ENCODE measurements around the gene CISH. TPM values are rescaled to one million over a fixed set of nuclear protein-coding genes. Genes with fewer than 3 reads are reported as not detected.
A peak's percentile ranks its signal among the peaks of the same experiment; 100 is the strongest.

Gene CISH
- total RNA-seq, 2 donors from 2014 or later = 4.7 to 9.9 TPM

GRCh38 chr3:50575372-50575771, 36.2 kb downstream of the CISH start:
- Histone ChIP-seq H3K27ac (no peak overlapping the region), H3K9me3 (no peaks in the 10 kb centered on the region), H3K4me1 (peaks cover 0 to 9% of the 10 kb centered on the region in 2 donors), H3K36me3 (no peaks in the 10 kb centered on the region), H3K27me3 (no peaks in the 10 kb centered on the region), H3K4me3 (no peak overlapping the region)
- no peak for DNase-seq (ENCODE audit: low spot score)
- TF ChIP-seq CTCF (IDR thresholded peaks at IDR 0.05) = no peak

GRCh38 chr3:50574444-50574831, 37.1 kb downstream of the CISH start:
- Histone ChIP-seq H3K4me1 (peaks cover 0 to 17% of the 10 kb centered on the region in 2 donors), H3K27me3 (no peaks in the 10 kb centered on the region), H3K36me3 (no peaks in the 10 kb centered on the region), H3K27ac (no peak overlapping the region), H3K9me3 (no peaks in the 10 kb centered on the region), H3K4me3 (no peak overlapping the region)
- no peak for DNase-seq (ENCODE audit: low spot score)
- no peak for TF ChIP-seq CTCF (IDR thresholded peaks at IDR 0.05)

GRCh38 chr3:50573566-50574443, 37.8 kb downstream of the CISH start:
- H3K9me3 ChIP-seq = no peaks in the 10 kb centered on the region
- H3K27me3 ChIP-seq = no peaks in the 10 kb centered on the region
- H3K27ac ChIP-seq = no peak overlapping the region
- H3K4me3 ChIP-seq = no peak overlapping the region
- peaks cover 0 to 17% of the 10 kb centered on the region in 2 donors for H3K4me1 ChIP-seq
- H3K36me3 ChIP-seq = no peaks in the 10 kb centered on the region
- no peak for DNase-seq (ENCODE audit: low spot score)
- no peak for TF ChIP-seq CTCF (IDR thresholded peaks at IDR 0.05)

GRCh38 chr3:50572801-50573371, 38.7 kb downstream of the CISH start:
- TF ChIP-seq CTCF (IDR thresholded peaks at IDR 0.05) = no peak
- no peak for DNase-seq (ENCODE audit: low spot score)
- Histone ChIP-seq H3K4me3 (no peak overlapping the region), H3K4me1 (peaks cover 0 to 22% of the 10 kb centered on the region in 2 donors), H3K27me3 (no peaks in the 10 kb centered on the region), H3K9me3 (no peaks in the 10 kb centered on the region), H3K27ac (peak overlapping the region; percentile 28 to 55), H3K36me3 (no peaks in the 10 kb centered on the region)

GRCh38 chr3:50572158-50572557, 39.4 kb downstream of the CISH start:
- no peak overlapping the region for H3K4me3 ChIP-seq
- H3K27me3 ChIP-seq = no peaks in the 10 kb centered on the region
- H3K4me1 ChIP-seq = peaks cover 0 to 26% of the 10 kb centered on the region in 2 donors
- TF ChIP-seq CTCF (IDR thresholded peaks at IDR 0.05) = peak; percentile 79 to 93
- no peaks in the 10 kb centered on the region for H3K36me3 ChIP-seq
- H3K27ac ChIP-seq = peak overlapping the region; percentile 28 to 55
- DNase-seq (ENCODE audit: low spot score) = peak; percentile 85
- H3K9me3 ChIP-seq = no peaks in the 10 kb centered on the region

Measured in right atrium auricular region (tissue), 2 donors.